ENCODE measurements around the gene NRTN.

DNA sequence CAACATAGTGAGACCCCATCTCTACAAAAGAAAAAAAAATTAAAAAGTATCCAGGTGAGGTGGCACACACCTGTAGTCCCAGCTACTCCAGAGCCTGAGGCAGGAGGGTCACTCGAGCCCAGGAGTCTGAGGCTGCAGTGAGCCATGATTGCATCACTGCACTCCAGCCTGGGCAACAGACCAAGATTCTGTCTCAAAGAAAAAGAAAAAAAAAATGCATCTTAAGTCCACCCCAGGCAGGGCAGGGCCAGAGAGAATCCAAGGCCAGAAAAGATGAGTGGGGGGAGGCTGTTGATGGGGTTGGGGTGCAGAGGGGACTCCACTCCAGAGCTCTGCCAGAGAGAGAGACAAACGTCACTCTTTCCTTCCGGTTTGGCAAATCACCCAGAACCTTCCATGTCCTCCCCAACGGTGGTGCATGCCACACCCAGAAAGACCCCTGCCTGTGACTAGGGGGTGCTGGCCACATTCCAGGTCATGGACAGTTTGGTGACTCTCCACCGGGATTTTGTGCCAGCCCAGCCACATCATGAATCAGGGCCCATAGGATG lies 46.0 kb downstream of the NRTN start:
- TF ChIP-seq, protein P1, sequence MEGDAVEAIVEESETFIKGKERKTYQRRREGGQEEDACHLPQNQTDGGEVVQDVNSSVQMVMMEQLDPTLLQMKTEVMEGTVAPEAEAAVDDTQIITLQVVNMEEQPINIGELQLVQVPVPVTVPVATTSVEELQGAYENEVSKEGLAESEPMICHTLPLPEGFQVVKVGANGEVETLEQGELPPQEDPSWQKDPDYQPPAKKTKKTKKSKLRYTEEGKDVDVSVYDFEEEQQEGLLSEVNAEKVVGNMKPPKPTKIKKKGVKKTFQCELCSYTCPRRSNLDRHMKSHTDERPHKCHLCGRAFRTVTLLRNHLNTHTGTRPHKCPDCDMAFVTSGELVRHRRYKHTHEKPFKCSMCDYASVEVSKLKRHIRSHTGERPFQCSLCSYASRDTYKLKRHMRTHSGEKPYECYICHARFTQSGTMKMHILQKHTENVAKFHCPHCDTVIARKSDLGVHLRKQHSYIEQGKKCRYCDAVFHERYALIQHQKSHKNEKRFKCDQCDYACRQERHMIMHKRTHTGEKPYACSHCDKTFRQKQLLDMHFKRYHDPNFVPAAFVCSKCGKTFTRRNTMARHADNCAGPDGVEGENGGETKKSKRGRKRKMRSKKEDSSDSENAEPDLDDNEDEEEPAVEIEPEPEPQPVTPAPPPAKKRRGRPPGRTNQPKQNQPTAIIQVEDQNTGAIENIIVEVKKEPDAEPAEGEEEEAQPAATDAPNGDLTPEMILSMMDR (IDR thresholded peaks at IDR 0.05; ENCODE audit: low read depth, low read length): no peak
- TF ChIP-seq EZH2phosphoT487 (IDR thresholded peaks at IDR 0.05; ENCODE audit: low read depth): no peak

All from OCI-LY3 (cell line).